RWPE2 (cell line): Measurements from ENCODE around the gene NECTIN1.

Source experiments
- ATAC-seq: fragments of 200-7000 bp; cut with Tn5 transposase; 3 replicates; pipeline ENCODE4 v1.9.1; 2021; ENCODE audit warnings: low read depth
- DNase-seq: peaks from one replicate; pipeline ENCODE4 v3.0.0-alpha.2; 2020; ENCODE audit warnings: low spot score
- H3K27ac ChIP-seq: fragments of 450-650 bp; 2 replicates; pipeline ENCODE4 v1.5.1; 2017; ENCODE audit warnings: mild to moderate bottlenecking; ENCODE audit not compliant: poor library complexity, severe bottlenecking
- H3K27me3 ChIP-seq: fragments of 250-450 bp; sonication (Bioruptor Pico); 2 replicates; pipeline ENCODE4 v1.5.1; 2021; ENCODE audit warnings: mild to moderate bottlenecking, moderate library complexity; ENCODE audit not compliant: insufficient read depth, poor library complexity, severe bottlenecking
- H3K36me3 ChIP-seq: fragments of 250-450 bp; sonication (Bioruptor Pico); 2 replicates; pipeline ENCODE4 v1.5.1; 2020; ENCODE audit warnings: low read depth, mild to moderate bottlenecking, moderate library complexity
- H3K4me1 ChIP-seq: fragments of 250-450 bp; sonication (Bioruptor Pico); 2 replicates; pipeline ENCODE4 v1.5.1; 2021; ENCODE audit warnings: mild to moderate bottlenecking, moderate library complexity; ENCODE audit not compliant: insufficient read depth, poor library complexity, severe bottlenecking
- H3K4me3 ChIP-seq: fragments of 250-450 bp; sonication (Bioruptor Pico); 2 replicates; pipeline ENCODE4 v1.5.1; 2021; ENCODE audit warnings: mild to moderate bottlenecking, moderate library complexity; ENCODE audit not compliant: severe bottlenecking
- H3K9me3 ChIP-seq: fragments of 250-450 bp; sonication (Bioruptor Pico); 2 replicates; pipeline ENCODE4 v1.5.1; 2021; ENCODE audit warnings: mild to moderate bottlenecking, moderate library complexity; ENCODE audit not compliant: severe bottlenecking
- TF ChIP-seq, protein P1 (sequence below): fragments of 450-650 bp; IDR thresholded peaks from one replicate; pipeline ENCODE4 v1.5.1; 2017; ENCODE audit warnings: mild to moderate bottlenecking, moderate library complexity; ENCODE audit not compliant: poor library complexity, severe bottlenecking

NECTIN1 gene

DNA sequence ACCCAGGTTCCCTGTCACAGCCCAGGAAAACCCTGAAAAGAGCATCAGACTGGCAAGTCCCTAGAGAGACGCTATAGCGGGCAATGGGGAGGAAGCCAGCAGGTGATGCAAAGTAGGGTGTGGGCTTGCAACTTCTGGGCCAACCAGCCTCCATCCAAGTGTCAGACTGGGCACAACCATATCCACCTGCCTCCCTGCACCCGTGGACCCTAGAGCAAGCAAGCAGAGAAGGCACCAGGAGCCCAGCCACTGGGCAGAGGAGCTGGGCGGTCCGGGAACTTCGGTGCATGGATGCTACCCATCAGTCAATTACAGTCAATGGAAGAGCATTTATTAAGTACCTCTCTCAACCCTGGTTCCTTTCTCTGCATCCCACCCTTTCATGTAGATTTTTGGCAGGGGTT lies 2.8 kb downstream of the NECTIN1 start:
- Histone ChIP-seq H3K27ac (peak overlapping the region; percentile 65), H3K4me3 (peak overlapping the region; percentile 100), H3K9me3 (no peaks in the 10 kb centered on the region), H3K36me3 (peaks cover 57% of the 10 kb centered on the region), H3K4me1 (peaks cover 52% of the 10 kb centered on the region), H3K27me3 (no peaks in the 10 kb centered on the region)
- ATAC-seq (no peak), DNase-seq (no peak)
- TF ChIP-seq, protein P1, sequence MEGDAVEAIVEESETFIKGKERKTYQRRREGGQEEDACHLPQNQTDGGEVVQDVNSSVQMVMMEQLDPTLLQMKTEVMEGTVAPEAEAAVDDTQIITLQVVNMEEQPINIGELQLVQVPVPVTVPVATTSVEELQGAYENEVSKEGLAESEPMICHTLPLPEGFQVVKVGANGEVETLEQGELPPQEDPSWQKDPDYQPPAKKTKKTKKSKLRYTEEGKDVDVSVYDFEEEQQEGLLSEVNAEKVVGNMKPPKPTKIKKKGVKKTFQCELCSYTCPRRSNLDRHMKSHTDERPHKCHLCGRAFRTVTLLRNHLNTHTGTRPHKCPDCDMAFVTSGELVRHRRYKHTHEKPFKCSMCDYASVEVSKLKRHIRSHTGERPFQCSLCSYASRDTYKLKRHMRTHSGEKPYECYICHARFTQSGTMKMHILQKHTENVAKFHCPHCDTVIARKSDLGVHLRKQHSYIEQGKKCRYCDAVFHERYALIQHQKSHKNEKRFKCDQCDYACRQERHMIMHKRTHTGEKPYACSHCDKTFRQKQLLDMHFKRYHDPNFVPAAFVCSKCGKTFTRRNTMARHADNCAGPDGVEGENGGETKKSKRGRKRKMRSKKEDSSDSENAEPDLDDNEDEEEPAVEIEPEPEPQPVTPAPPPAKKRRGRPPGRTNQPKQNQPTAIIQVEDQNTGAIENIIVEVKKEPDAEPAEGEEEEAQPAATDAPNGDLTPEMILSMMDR = no peak

DNA sequence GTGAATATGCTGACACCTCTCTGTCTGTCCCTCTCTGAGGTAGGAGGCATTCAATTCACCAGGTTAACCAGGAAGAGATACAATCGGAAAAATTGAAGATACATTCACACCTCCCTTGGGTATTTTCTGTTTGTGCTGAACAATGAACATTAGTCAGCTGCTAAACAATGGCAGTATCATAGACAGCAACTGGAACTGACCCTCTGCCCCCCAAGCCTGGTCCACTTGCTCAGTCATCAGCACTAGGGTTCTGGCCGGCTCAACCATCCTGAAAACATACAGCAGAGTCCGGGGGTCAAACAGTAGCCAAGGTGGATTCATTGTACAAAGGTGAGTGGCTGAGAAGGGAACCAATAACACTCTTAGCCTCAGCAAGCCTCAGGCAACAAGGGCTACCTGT lies 4.0 kb downstream of the NECTIN1 start:
- H3K4me3 ChIP-seq = peak overlapping the region; percentile 2

DNA sequence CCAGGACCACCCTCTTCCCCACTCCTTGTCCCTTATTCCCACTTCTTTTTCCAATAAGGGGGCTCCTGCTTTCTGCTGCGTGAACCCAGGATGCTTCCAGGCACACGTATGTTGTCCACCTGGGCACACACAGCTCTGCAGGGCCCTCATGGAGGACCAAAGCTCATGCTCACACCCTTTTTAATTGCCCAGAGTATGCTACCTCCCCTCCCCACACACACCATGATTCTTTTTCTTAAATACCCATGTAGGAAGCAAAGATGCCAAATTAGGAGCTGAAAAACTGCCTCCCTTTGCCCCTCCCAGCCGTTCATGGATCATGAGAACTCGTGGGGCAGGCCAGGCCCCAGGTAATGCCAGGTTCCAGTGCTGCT lies 5.1 kb downstream of the NECTIN1 start:
- DNase-seq (no peak), ATAC-seq (no peak)
- H3K27me3 ChIP-seq = no peaks in the 10 kb centered on the region
- H3K36me3 ChIP-seq = peaks cover 79% of the 10 kb centered on the region
- no peak overlapping the region for H3K4me3 ChIP-seq
- TF ChIP-seq, protein P1 = no peak
- H3K27ac ChIP-seq = peak overlapping the region; percentile 20
- peaks cover 53% of the 10 kb centered on the region for H3K4me1 ChIP-seq
- H3K9me3 ChIP-seq = no peaks in the 10 kb centered on the region

More for the DNA sequence above, 4.0 kb downstream of the NECTIN1 start:
- Histone ChIP-seq H3K27me3 (no peaks in the 10 kb centered on the region), H3K27ac (no peak overlapping the region), H3K4me1 (peaks cover 54% of the 10 kb centered on the region), H3K36me3 (peaks cover 69% of the 10 kb centered on the region), H3K9me3 (no peaks in the 10 kb centered on the region)
- TF ChIP-seq, protein P1 = no peak
- ATAC-seq (no peak), DNase-seq (no peak)

DNA sequence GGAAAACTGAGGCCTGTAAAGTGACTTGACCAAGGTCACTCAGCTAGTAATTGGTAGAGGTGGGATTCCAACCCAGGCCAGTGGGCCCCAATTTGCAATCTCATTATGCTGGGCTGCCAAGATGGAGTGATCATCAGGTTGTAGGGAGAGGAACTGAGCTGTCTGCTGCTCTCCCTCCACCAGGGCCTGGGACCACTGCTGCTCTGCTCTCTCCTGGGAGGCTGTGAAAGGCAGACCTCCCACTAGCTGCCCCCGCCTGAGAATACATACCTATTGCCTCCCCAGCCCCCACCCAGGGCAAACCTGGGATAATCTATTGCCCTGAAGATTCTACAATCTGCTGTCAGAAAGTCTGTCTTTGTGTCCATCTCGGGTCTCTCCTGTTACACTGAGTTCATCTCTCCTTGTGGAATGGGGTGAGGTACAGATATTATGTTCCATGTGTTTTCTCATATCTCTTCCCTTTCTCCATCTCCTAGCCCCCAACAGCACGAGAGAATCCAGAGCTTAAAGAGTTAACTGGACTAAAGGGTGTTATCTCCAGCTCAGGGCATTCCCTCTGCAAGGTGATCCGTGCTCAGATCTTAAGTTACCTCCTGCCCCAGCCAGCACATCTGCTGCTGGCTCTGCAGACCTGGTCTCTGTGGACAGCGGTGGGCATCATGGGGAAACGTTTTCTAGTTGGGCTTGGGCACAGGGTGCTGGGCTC lies 5.6 kb downstream of the NECTIN1 start:
- H3K9me3 ChIP-seq = no peaks in the 10 kb centered on the region
- no peak overlapping the region for H3K4me3 ChIP-seq
- H3K27ac ChIP-seq = peak overlapping the region; percentile 20
- H3K4me1 ChIP-seq = peaks cover 53% of the 10 kb centered on the region
- H3K36me3 ChIP-seq = peaks cover 85% of the 10 kb centered on the region
- DNase-seq (no peak), ATAC-seq (no peak)
- TF ChIP-seq, protein P1 = no peak
- no peaks in the 10 kb centered on the region for H3K27me3 ChIP-seq

DNA sequence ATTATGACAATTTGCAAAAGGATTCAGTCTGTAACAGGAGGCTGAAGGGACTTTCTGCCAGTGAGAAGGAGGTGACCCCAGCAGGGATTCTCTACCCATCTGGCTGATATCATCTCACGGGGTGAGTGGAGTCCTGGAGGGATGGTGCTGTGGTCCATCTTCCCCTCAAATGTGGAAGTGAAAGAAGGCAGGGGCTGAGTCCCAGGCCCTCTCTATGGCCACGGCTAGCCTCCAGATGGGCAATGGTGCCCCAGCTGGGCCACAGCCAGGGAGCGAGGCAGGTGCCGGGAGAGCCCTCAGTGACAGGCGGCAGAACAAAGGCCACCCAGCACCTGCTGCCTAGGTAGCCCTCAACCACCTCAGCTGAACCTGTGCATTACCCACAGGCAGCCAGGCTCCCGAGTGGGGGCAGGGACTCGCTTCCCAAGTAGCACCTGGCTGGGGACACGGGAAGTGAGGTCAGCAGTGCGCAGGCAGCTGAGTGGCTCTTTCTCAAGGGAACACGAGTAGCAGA lies 6.7 kb downstream of the NECTIN1 start:
- Histone ChIP-seq H3K27me3 (no peaks in the 10 kb centered on the region), H3K27ac (peak overlapping the region; percentile 20), H3K4me3 (no peak overlapping the region), H3K36me3 (peaks cover 81% of the 10 kb centered on the region), H3K9me3 (no peaks in the 10 kb centered on the region), H3K4me1 (peaks cover 53% of the 10 kb centered on the region)
- TF ChIP-seq, protein P1 = no peak
- no peak for DNase-seq
- ATAC-seq = no peak
